ENCODE measurements around the gene STX1B. TPM values are rescaled to one million over a fixed set of nuclear protein-coding genes. Genes with fewer than 3 reads are reported as not detected.

STX1B gene
- total RNA-seq, 4 donors from 2014 or later, result 0.41 to 1.3 TPM; not detected in 2

- Histone ChIP-seq H3K4me1 (no peaks in the 10 kb centered on the region), H3K4me3 (no peak overlapping the region), H3K9me3 (no peaks in the 10 kb centered on the region), H3K27me3 (no peaks in the 10 kb centered on the region), H3K36me3 (peaks cover 0 to 83% (median 39%) of the 10 kb centered on the region in 4 donors), H3K27ac (no peak overlapping the region)
- 89% methylated on average over 4 of the region's 4 CpGs; no CpG with 5 or more reads in 1 of the 2 donors for WGBS, 2 donors (ENCODE audit: low coverage in 1 of 2)
- in situ Hi-C loops (cut with MboI; ENCODE audit: low pct_ligation_motif_present in 1 of 4, low pct_unique_long_range_greater_than_20kb in 1 of 4, low sequenced_read_pairs in 3 of 4) (loop anchor here in 1 of 4 donors (25.0 kb wide), 1 partner anchor 745 kb away; a partner anchor contains a TSS), intact Hi-C loops (cut with DNase I; ENCODE audit: low total_unique reads) (no loop called here)
- no peak for DNase-seq
- TF ChIP-seq POLR2A (IDR thresholded peaks at IDR 0.05) (no peak), CTCF (IDR thresholded peaks at IDR 0.05) (no peak), POLR2AphosphoS5 (IDR thresholded peaks at IDR 0.05) (no peak), EP300 (IDR thresholded peaks at IDR 0.05; ENCODE audit: low read depth) (no peak)
Observed at GRCh38 chr16:30967795-30968194, 42.6 kb downstream of the STX1B start.

GRCh38 chr16:30966033-30966619 is 44.3 kb downstream of the STX1B start:
- 93 to 100% methylated on average over 1 to 12 of the region's 19 CpGs for WGBS, 2 donors (ENCODE audit: low coverage in 1 of 2)
- Histone ChIP-seq H3K36me3 (peaks cover 0 to 80% (median 38%) of the 10 kb centered on the region in 4 donors), H3K9me3 (no peaks in the 10 kb centered on the region), H3K27ac (no peak overlapping the region), H3K4me1 (no peaks in the 10 kb centered on the region), H3K27me3 (no peaks in the 10 kb centered on the region), H3K4me3 (no peak overlapping the region)
- TF ChIP-seq EP300 (IDR thresholded peaks at IDR 0.05; ENCODE audit: low read depth), result no peak
- TF ChIP-seq POLR2AphosphoS5 (IDR thresholded peaks at IDR 0.05), result no peak
- TF ChIP-seq POLR2A (IDR thresholded peaks at IDR 0.05), result no peak
- no peak for TF ChIP-seq CTCF (IDR thresholded peaks at IDR 0.05)
- intact Hi-C loops (cut with DNase I; ENCODE audit: low total_unique reads) (no loop called here), in situ Hi-C loops (cut with MboI; ENCODE audit: low pct_ligation_motif_present in 1 of 4, low pct_unique_long_range_greater_than_20kb in 1 of 4, low sequenced_read_pairs in 3 of 4) (loop anchor here in 1 of 4 donors (25.0 kb wide), 1 partner anchor 746 kb away; a partner anchor contains a TSS)
- DNase-seq, result no peak

- H3K4me3 ChIP-seq, result no peak overlapping the region
- no peak for TF ChIP-seq EP300 (IDR thresholded peaks at IDR 0.05; ENCODE audit: low read depth)
- no peak for TF ChIP-seq POLR2AphosphoS5 (IDR thresholded peaks at IDR 0.05)
- TF ChIP-seq CTCF (IDR thresholded peaks at IDR 0.05), result no peak
- TF ChIP-seq POLR2A (IDR thresholded peaks at IDR 0.05), result no peak
- no peaks in the 10 kb centered on the region for H3K27me3 ChIP-seq
- in situ Hi-C loops (cut with MboI; ENCODE audit: low pct_ligation_motif_present in 1 of 4, low pct_unique_long_range_greater_than_20kb in 1 of 4, low sequenced_read_pairs in 3 of 4), result loop anchor here in 1 of 4 donors (25.0 kb wide), 1 partner anchor 747 kb away; a partner anchor contains a TSS
- no peaks in the 10 kb centered on the region for H3K9me3 ChIP-seq
- intact Hi-C loops (cut with DNase I; ENCODE audit: low total_unique reads), result no loop called here
- 92% methylated on average over 15 of the region's 15 CpGs; no CpG with 5 or more reads in 1 of the 2 donors for WGBS, 2 donors (ENCODE audit: low coverage in 1 of 2)
- no peaks in the 10 kb centered on the region for H3K4me1 ChIP-seq
- DNase-seq, result no peak
- H3K27ac ChIP-seq, result no peak overlapping the region
- peaks cover 0 to 80% (median 38%) of the 10 kb centered on the region in 4 donors for H3K36me3 ChIP-seq
Observed at GRCh38 chr16:30965436-30965835, 45.0 kb downstream of the STX1B start.

GRCh38 chr16:30964574-30965226 is 45.7 kb downstream of the STX1B start:
- 91 to 92% methylated on average over 16 to 33 of the region's 33 CpGs for WGBS, 2 donors (ENCODE audit: low coverage in 1 of 2)
- no peak for TF ChIP-seq CTCF (IDR thresholded peaks at IDR 0.05)
- in situ Hi-C loops (cut with MboI; ENCODE audit: low pct_ligation_motif_present in 1 of 4, low pct_unique_long_range_greater_than_20kb in 1 of 4, low sequenced_read_pairs in 3 of 4), result loop anchor here in 1 of 4 donors (25.0 kb wide), 1 partner anchor 748 kb away; a partner anchor contains a TSS

More at GRCh38 chr16:30964574-30965226, 45.7 kb downstream of the STX1B start:
- no peak overlapping the region for H3K4me3 ChIP-seq
- no peaks in the 10 kb centered on the region for H3K4me1 ChIP-seq
- peaks cover 0 to 81% (median 37%) of the 10 kb centered on the region in 4 donors for H3K36me3 ChIP-seq
- H3K27ac ChIP-seq, result no peak overlapping the region
- intact Hi-C loops (cut with DNase I; ENCODE audit: low total_unique reads), result no loop called here
- no peak for DNase-seq
- H3K9me3 ChIP-seq, result no peaks in the 10 kb centered on the region
- no peaks in the 10 kb centered on the region for H3K27me3 ChIP-seq
